Upper lobe of left lung (tissue), 6 donors: ENCODE results near the gene SEPTIN8. TPM values are rescaled to one million over a fixed set of nuclear protein-coding genes. Genes with fewer than 3 reads are reported as not detected.

Experiments used
- ATAC-seq, 2 donors: fragments of 200-7000 bp; cut with Tn5 transposase; one replicate each; pipeline ENCODE4 v1.9.1; 2022; ENCODE audit warnings: mild to moderate bottlenecking in 2 of 2, moderate library complexity in 2 of 2; ENCODE audit not compliant: low FRiP score in 2 of 2
- DNase-seq, 2 donors: peaks; one replicate each; pipeline ENCODE4 v3.0.0-alpha.2; 2019 to 2020
- H3K27ac ChIP-seq, 4 donors: fragments of 200-600 bp; sonication (generic); one replicate each; pipeline ENCODE4 v1.5.1; 2016 to 2019
- H3K27me3 ChIP-seq, 4 donors: fragments of 200-600 bp; sonication (generic); one replicate each; pipeline ENCODE4 v1.5.1; 2017 to 2019
- H3K36me3 ChIP-seq, 4 donors: fragments of 200-600 bp; sonication (generic); one replicate each; pipeline ENCODE4 v1.5.1; 2016 to 2019
- H3K4me1 ChIP-seq, 4 donors: fragments of 200-600 bp; sonication (generic); one replicate each; pipeline ENCODE4 v1.5.1; 2018 to 2019
- H3K4me3 ChIP-seq, 4 donors: fragments of 200-600 bp; sonication (generic); one replicate each; pipeline ENCODE4 v1.5.1; 2017 to 2019; ENCODE audit warnings: mild to moderate bottlenecking in 2 of 4, moderate library complexity in 1 of 4
- H3K9me3 ChIP-seq, 4 donors: fragments of 200-600 bp; sonication (generic); one replicate each; pipeline ENCODE4 v1.5.1; 2018 to 2019
- CTCF ChIP-seq, 6 experiments: fragments of 450-650 bp in 4 of 6; fragments of 200-600 bp in 2 of 6; sonication (generic) in 2 of 6; IDR thresholded peaks; one replicate each; pipeline ENCODE4 v1.5.1; 2016 to 2019; ENCODE audit warnings: antibody characterized with exemption in 6 of 6
- EP300 ChIP-seq, 4 donors: sonication (generic); formaldehyde crosslinking; IDR thresholded peaks; one replicate each; pipeline ENCODE4 v1.5.1; 2017; ENCODE audit warnings: antibody characterized with exemption in 4 of 4, control low read depth in 2 of 4
- POLR2A ChIP-seq, 4 donors: fragments of 450-650 bp; IDR thresholded peaks; one replicate each; pipeline ENCODE4 v1.5.1; 2016 to 2017; ENCODE audit warnings: antibody characterized with exemption in 4 of 4, mild to moderate bottlenecking in 2 of 4
- POLR2AphosphoS5 ChIP-seq, 2 donors: sonication (generic); formaldehyde crosslinking; IDR thresholded peaks; one replicate each; pipeline ENCODE4 v1.5.1; 2017; ENCODE audit warnings: antibody characterized with exemption in 2 of 2
- WGBS, 2 donors: methylation state at CpG; one replicate each; pipeline ENCODE4 v1.1.5; 2017 to 2018; 5-methylcytosine and 5-hydroxymethylcytosine counted together
- total RNA-seq, 6 donors: library from RNA; depleted of rRNA in 4 of 6; stranded (reverse); fragments of >200 nt in 4 of 6; gene quantifications; one replicate each; pipeline versions ENCODE4 v1.1.0 to v1.2.1, GENCODE V29; 2016 to 2021
- donor health status: DM: no; HTN: no; CAD: no; lungs with moderate emphysema.
- donor health status: DM: no; HTN: yes; CAD: no; lungs with severe emphysema.

SEPTIN8 gene
- total RNA-seq, 6 donors from 2014 or later = 26.3 to 41.5 (median 31.5) TPM

- Histone ChIP-seq H3K4me1 (peaks cover 38 to 59% (median 42%) of the 10 kb centered on the region in 4 donors), H3K9me3 (no peaks in the 10 kb centered on the region), H3K27me3 (no peaks in the 10 kb centered on the region), H3K36me3 (no peaks in the 10 kb centered on the region), H3K4me3 (no peak overlapping the region), H3K27ac (no peak overlapping the region)
- WGBS, 2 donors = 90 to 100% methylated on average over 3 to 5 of the region's 5 CpGs
- ATAC-seq (no peak), DNase-seq (no peak)
- TF ChIP-seq POLR2A (IDR thresholded peaks at IDR 0.05) = no peak
- TF ChIP-seq EP300 (IDR thresholded peaks at IDR 0.05) = no peak
- no peak for TF ChIP-seq POLR2AphosphoS5 (IDR thresholded peaks at IDR 0.05)
- no peak for TF ChIP-seq CTCF (IDR thresholded peaks at IDR 0.05)
Observed at GRCh38 chr5:132773114-132773513, 3.9 kb downstream of the SEPTIN8 start.

- Histone ChIP-seq H3K27me3 (no peaks in the 10 kb centered on the region), H3K9me3 (no peaks in the 10 kb centered on the region), H3K4me3 (no peak overlapping the region), H3K27ac (peak overlapping the region in 2 of 4 donors; percentile 54 to 67), H3K36me3 (no peaks in the 10 kb centered on the region), H3K4me1 (peaks cover 39 to 57% (median 43%) of the 10 kb centered on the region in 4 donors)
- no peak for ATAC-seq
- TF ChIP-seq POLR2AphosphoS5 (IDR thresholded peaks at IDR 0.05) (no peak), EP300 (IDR thresholded peaks at IDR 0.05) (no peak), POLR2A (IDR thresholded peaks at IDR 0.05) (no peak), CTCF (IDR thresholded peaks at IDR 0.05) (no peak)
- WGBS, 2 donors = 77 to 82% methylated on average over 7 of the region's 8 CpGs
- DNase-seq = no peak
Observed at GRCh38 chr5:132772291-132773070, 4.6 kb downstream of the SEPTIN8 start.

- Histone ChIP-seq H3K36me3 (no peaks in the 10 kb centered on the region), H3K4me1 (peaks cover 42 to 61% (median 47%) of the 10 kb centered on the region in 4 donors), H3K27me3 (no peaks in the 10 kb centered on the region), H3K27ac (peak overlapping the region in 3 of 4 donors; percentile 30 to 67 (median 54)), H3K4me3 (no peak overlapping the region), H3K9me3 (no peaks in the 10 kb centered on the region)
- ATAC-seq (no peak), DNase-seq (no peak)
- TF ChIP-seq CTCF (IDR thresholded peaks at IDR 0.05) (no peak), POLR2AphosphoS5 (IDR thresholded peaks at IDR 0.05) (no peak), POLR2A (IDR thresholded peaks at IDR 0.05) (no peak), EP300 (IDR thresholded peaks at IDR 0.05) (no peak)
- WGBS, 2 donors = 62 to 69% methylated on average over 8 of the region's 8 CpGs
Observed at GRCh38 chr5:132771503-132771998, 5.5 kb downstream of the SEPTIN8 start.

- WGBS, 2 donors = 69 to 71% methylated on average over 6 to 8 of the region's 8 CpGs
- H3K4me1 ChIP-seq = peaks cover 35 to 52% (median 38%) of the 10 kb centered on the region in 4 donors
- no peak for DNase-seq
Observed at GRCh38 chr5:132770476-132771159, 6.4 kb downstream of the SEPTIN8 start.

More at GRCh38 chr5:132770476-132771159, 6.4 kb downstream of the SEPTIN8 start:
- TF ChIP-seq POLR2AphosphoS5 (IDR thresholded peaks at IDR 0.05) = no peak
- no peak for TF ChIP-seq CTCF (IDR thresholded peaks at IDR 0.05)
- TF ChIP-seq EP300 (IDR thresholded peaks at IDR 0.05) = no peak
- no peak for TF ChIP-seq POLR2A (IDR thresholded peaks at IDR 0.05)
- H3K27me3 ChIP-seq = no peaks in the 10 kb centered on the region
- H3K9me3 ChIP-seq = no peaks in the 10 kb centered on the region
- H3K4me3 ChIP-seq = no peak overlapping the region
- no peaks in the 10 kb centered on the region for H3K36me3 ChIP-seq
- no peak for ATAC-seq
- H3K27ac ChIP-seq = peak overlapping the region in 3 of 4 donors; percentile 30 to 67 (median 54)
